Suprapubic skin (tissue), 4 donors: ENCODE measurements around the gene NCK2. TPM values are rescaled to one million over a fixed set of nuclear protein-coding genes. Genes with fewer than 3 reads are reported as not detected.

Experiments
- DNase-seq, 2 donors: peaks; one replicate each; pipeline ENCODE4 v3.0.0-alpha.2; 2019; ENCODE audit warnings: low spot score in 2 of 2
- H3K27ac ChIP-seq: fragments of 200-600 bp; sonication (generic); one replicate; pipeline ENCODE4 v1.5.1; 2019
- H3K27me3 ChIP-seq: fragments of 200-600 bp; sonication (generic); one replicate; pipeline ENCODE4 v1.5.1; 2019
- H3K36me3 ChIP-seq: fragments of 200-600 bp; sonication (generic); one replicate; pipeline ENCODE4 v1.5.1; 2019
- H3K4me1 ChIP-seq: fragments of 200-600 bp; sonication (generic); one replicate; pipeline ENCODE4 v1.5.1; 2019
- H3K4me3 ChIP-seq: fragments of 200-600 bp; sonication (generic); one replicate; pipeline ENCODE4 v1.5.1; 2019; ENCODE audit warnings: mild to moderate bottlenecking
- H3K9me3 ChIP-seq: fragments of 200-600 bp; sonication (generic); one replicate; pipeline ENCODE4 v1.5.1; 2019
- CTCF ChIP-seq, 2 donors: fragments of 200-600 bp in 1 of 2; fragments of 450-650 bp in 1 of 2; sonication (generic) in 1 of 2; IDR thresholded peaks; one replicate each; pipeline ENCODE4 v1.5.1; 2016 to 2019; ENCODE audit warnings: antibody characterized with exemption in 2 of 2, mild to moderate bottlenecking in 1 of 2, moderate library complexity in 1 of 2
- EP300 ChIP-seq: sonication (generic); formaldehyde crosslinking; IDR thresholded peaks from one replicate; pipeline ENCODE4 v1.6.1; 2017; ENCODE audit warnings: antibody characterized with exemption
- POLR2A ChIP-seq, 2 donors: fragments of 450-650 bp; IDR thresholded peaks; one replicate each; pipeline ENCODE4 v1.6.1; 2017; ENCODE audit warnings: antibody characterized with exemption in 2 of 2, mild to moderate bottlenecking in 2 of 2, moderate library complexity in 2 of 2
- POLR2AphosphoS5 ChIP-seq, 3 donors: sonication (generic); formaldehyde crosslinking; IDR thresholded peaks; one replicate each; pipeline ENCODE4 v1.6.1; 2017; ENCODE audit warnings: antibody characterized with exemption in 3 of 3
- WGBS: methylation state at CpG from one replicate; pipeline ENCODE4 v1.1.5; 2018; 5-methylcytosine and 5-hydroxymethylcytosine counted together
- total RNA-seq, 4 donors: library from RNA; depleted of rRNA; stranded (reverse); fragments of >200 nt; gene quantifications; one replicate each; pipeline ENCODE4 v1.1.0, GENCODE V29; 2016

NCK2 gene
- total RNA-seq, 4 donors from 2014 or later: 40.1 to 59.4 (median 49.2) TPM

- TF ChIP-seq EP300: no peak
- TF ChIP-seq POLR2A (IDR thresholded peaks at IDR 0.05): no peak
- no peak for TF ChIP-seq CTCF (IDR thresholded peaks at IDR 0.05)
- TF ChIP-seq POLR2AphosphoS5 (IDR thresholded peaks at IDR 0.05): no peak
- H3K27me3 ChIP-seq: no peaks in the 10 kb centered on the region
- no peaks in the 10 kb centered on the region for H3K36me3 ChIP-seq
- H3K27ac ChIP-seq: no peak overlapping the region
- H3K9me3 ChIP-seq: no peaks in the 10 kb centered on the region
- WGBS: 53% methylated on average over 12 of the region's 12 CpGs
- no peak overlapping the region for H3K4me3 ChIP-seq
- H3K4me1 ChIP-seq: peaks cover 32% of the 10 kb centered on the region
- DNase-seq: no peak
Observed at GRCh38 chr2:105843476-105844374, 99.0 kb downstream of the NCK2 start.

GRCh38 chr2:105845976-105846375, 101.3 kb downstream of the NCK2 start:
- Histone ChIP-seq H3K9me3 (no peaks in the 10 kb centered on the region), H3K27ac (no peak overlapping the region), H3K27me3 (no peaks in the 10 kb centered on the region), H3K4me3 (no peak overlapping the region), H3K36me3 (no peaks in the 10 kb centered on the region), H3K4me1 (peaks cover 9% of the 10 kb centered on the region)
- TF ChIP-seq CTCF (IDR thresholded peaks at IDR 0.05): no peak
- no peak for TF ChIP-seq POLR2A (IDR thresholded peaks at IDR 0.05)
- TF ChIP-seq EP300: no peak
- no peak for TF ChIP-seq POLR2AphosphoS5 (IDR thresholded peaks at IDR 0.05)
- no peak for DNase-seq
- WGBS: 79% methylated on average over 3 of the region's 3 CpGs

GRCh38 chr2:105847056-105847455, 102.3 kb downstream of the NCK2 start:
- WGBS: 91% methylated on average over 2 of the region's 2 CpGs
- TF ChIP-seq EP300 (no peak), POLR2AphosphoS5 (IDR thresholded peaks at IDR 0.05) (no peak), CTCF (IDR thresholded peaks at IDR 0.05) (no peak)
- H3K36me3 ChIP-seq: no peaks in the 10 kb centered on the region
- H3K27ac ChIP-seq: no peak overlapping the region
- no peaks in the 10 kb centered on the region for H3K27me3 ChIP-seq
- peaks cover 5% of the 10 kb centered on the region for H3K4me1 ChIP-seq
- DNase-seq: no peak
- H3K4me3 ChIP-seq: no peak overlapping the region
- H3K9me3 ChIP-seq: no peaks in the 10 kb centered on the region

GRCh38 chr2:105848367-105848766, 103.7 kb downstream of the NCK2 start:
- H3K9me3 ChIP-seq: no peaks in the 10 kb centered on the region
- WGBS: 92% methylated on average over 6 of the region's 7 CpGs
- DNase-seq: peak in 1 of 2 donors; percentile 32
- H3K4me1 ChIP-seq: peaks cover 9% of the 10 kb centered on the region
- no peaks in the 10 kb centered on the region for H3K27me3 ChIP-seq
- H3K27ac ChIP-seq: no peak overlapping the region
- no peaks in the 10 kb centered on the region for H3K36me3 ChIP-seq
- H3K4me3 ChIP-seq: no peak overlapping the region
- no peak for TF ChIP-seq POLR2AphosphoS5 (IDR thresholded peaks at IDR 0.05)
- TF ChIP-seq CTCF (IDR thresholded peaks at IDR 0.05): no peak
- TF ChIP-seq POLR2A (IDR thresholded peaks at IDR 0.05): no peak
- no peak for TF ChIP-seq EP300

DNA sequence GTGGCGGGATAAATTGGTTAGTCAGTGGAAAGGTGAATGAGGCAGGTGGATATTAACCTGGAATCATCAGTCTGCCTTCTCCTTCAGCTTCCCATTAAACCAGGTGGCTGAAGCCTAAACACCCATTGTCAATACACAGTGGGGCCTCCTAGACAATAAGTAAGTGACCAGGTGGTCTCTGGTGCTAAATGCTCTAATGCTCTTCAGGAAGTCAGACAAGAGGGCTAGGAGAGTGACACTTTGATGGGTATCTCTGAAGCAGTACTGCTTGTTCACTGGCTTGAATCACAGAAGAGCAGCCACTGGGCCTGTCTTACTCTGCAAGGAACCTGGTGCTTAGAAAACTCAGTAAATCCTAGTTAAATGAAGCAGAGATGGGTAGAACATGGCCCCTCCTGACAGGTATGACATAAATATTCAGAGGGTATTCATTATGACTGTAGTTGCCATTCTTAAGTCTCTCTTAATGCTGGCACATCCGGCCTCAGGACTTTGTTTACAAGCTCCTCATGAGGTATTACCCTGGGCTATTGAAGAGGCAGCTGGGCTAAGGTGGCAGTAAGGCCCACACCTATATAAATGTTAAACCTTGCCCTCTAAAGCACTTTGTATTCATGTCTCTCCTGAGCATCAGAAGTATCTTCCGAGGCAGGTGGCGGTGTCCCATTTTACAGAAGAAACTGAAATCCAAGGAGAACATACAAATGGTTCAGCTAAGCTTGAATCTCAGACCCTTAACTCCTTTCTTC, 104.9 kb downstream of the NCK2 start:
- no peak overlapping the region for H3K27ac ChIP-seq
- no peak for TF ChIP-seq CTCF (IDR thresholded peaks at IDR 0.05)
- no peak for TF ChIP-seq EP300
- TF ChIP-seq POLR2A (IDR thresholded peaks at IDR 0.05): no peak
- H3K4me1 ChIP-seq: peaks cover 14% of the 10 kb centered on the region
- H3K4me3 ChIP-seq: no peak overlapping the region
- WGBS: 100% methylated on average over 4 of the region's 4 CpGs
- H3K27me3 ChIP-seq: no peaks in the 10 kb centered on the region
- H3K9me3 ChIP-seq: no peaks in the 10 kb centered on the region
- no peaks in the 10 kb centered on the region for H3K36me3 ChIP-seq
- no peak for DNase-seq
